SK-N-SH (cell line): Measurements from ENCODE around the gene FGG. TPM values are rescaled to one million over a fixed set of nuclear protein-coding genes. Genes with fewer than 3 reads are reported as not detected.

Experiments
- CTCF ChIA-PET: fragments of 300-600, 350-600 bp; formaldehyde crosslinking; extraction: SDS; loops from one replicate; lab custom pipeline; 2021; lab: Yijun Ruan, JAX
- POLR2A ChIA-PET: fragments of 350-600 bp; sonication (Branson Sonifier 250); formaldehyde crosslinking; extraction: SDS; loops from one replicate; lab custom pipeline; 2020; ENCODE audit warnings: antibody characterized with exemption, inconsistent platforms; lab: Yijun Ruan, JAX
- DNase-seq: peaks from one replicate; pipeline ENCODE4 v3.0.0; 2012
- H2AFZ ChIP-seq: fragments of 200-600 bp; sonication (generic); 2 replicates; pipeline ENCODE4 v1.8.1; 2016; ENCODE audit warnings: antibody characterized with exemption, mild to moderate bottlenecking, low read depth
- H3F3A ChIP-seq: fragments of 200-600 bp; sonication (generic); replicated peaks from 2 replicates; pipeline ENCODE3; 2016; ENCODE audit warnings: antibody characterized with exemption, mild to moderate bottlenecking; ENCODE audit not compliant: insufficient read depth
- H3K27ac ChIP-seq, 2 experiments: fragments of 200-500 bp in 1 of 2; fragments of 200-600 bp in 1 of 2; sonication (Bioruptor generic) in 1 of 2; sonication (generic), shearing (Covaris generic) in 1 of 2; 2 replicates each; pipeline versions ENCODE4 v1.5.1 to v1.6.1; 2014 to 2016; ENCODE audit warnings: low read depth in 2 of 2, inconsistent platforms in 1 of 2, low read length in 1 of 2, mild to moderate bottlenecking in 1 of 2, mixed read lengths in 1 of 2
- H3K27me3 ChIP-seq: fragments of 200-600 bp; sonication (generic), shearing (Covaris generic); 2 replicates; pipeline ENCODE4 v1.6.1; 2016; ENCODE audit warnings: mixed run types; ENCODE audit not compliant: insufficient read depth
- H3K36me3 ChIP-seq, 2 experiments: fragments of 200-500 bp in 1 of 2; fragments of 200-600 bp in 1 of 2; sonication (Bioruptor generic) in 1 of 2; sonication (generic) in 1 of 2; replicated peaks in 1 of 2; 2 replicates each; pipeline versions ENCODE3 to v1.5.1; 2014 to 2016; ENCODE audit warnings: low read length in 1 of 2, mild to moderate bottlenecking in 1 of 2; ENCODE audit not compliant: insufficient read depth in 2 of 2, control insufficient read depth in 1 of 2
- H3K4me1 ChIP-seq, 2 experiments: fragments of 200-500 bp in 1 of 2; fragments of 200-600 bp in 1 of 2; sonication (Bioruptor generic) in 1 of 2; sonication (generic), shearing (Covaris generic) in 1 of 2; 2 replicates each; pipeline versions ENCODE4 v1.5.1 to v1.6.1; 2014 to 2016; ENCODE audit warnings: low read depth in 1 of 2, low read length in 1 of 2, mixed run types in 1 of 2; ENCODE audit not compliant: insufficient read depth in 2 of 2, control insufficient read depth in 1 of 2
- H3K4me2 ChIP-seq: fragments of 200-600 bp; sonication (generic), shearing (Covaris generic); 2 replicates; pipeline ENCODE4 v1.6.1; 2017; ENCODE audit warnings: mixed run types
- H3K4me3 ChIP-seq, 2 experiments: fragments of 200-500 bp in 1 of 2; fragments of 200-600 bp in 1 of 2; sonication (Bioruptor generic) in 1 of 2; sonication (generic), shearing (Covaris generic) in 1 of 2; 2 replicates each; pipeline versions ENCODE4 v1.5.1 to v1.8.1; 2014 to 2016; ENCODE audit warnings: low read depth in 2 of 2, inconsistent platforms in 1 of 2, low read length in 1 of 2, mild to moderate bottlenecking in 1 of 2, mixed read lengths in 1 of 2, moderate library complexity in 1 of 2
- H3K79me2 ChIP-seq: fragments of 200-600 bp; sonication (generic); 2 replicates; pipeline ENCODE4 v1.8.1; 2017; ENCODE audit warnings: mild to moderate bottlenecking; ENCODE audit not compliant: insufficient read depth
- H3K9ac ChIP-seq: fragments of 200-600 bp; sonication (generic); 2 replicates; pipeline ENCODE4 v1.6.1; 2017; ENCODE audit warnings: mixed run types
- H3K9me2 ChIP-seq: fragments of 200-600 bp; sonication (generic); 2 replicates; pipeline ENCODE4 v1.6.1; 2017; ENCODE audit warnings: mixed run types
- H3K9me3 ChIP-seq: fragments of 200-600 bp; sonication (generic); 2 replicates; pipeline ENCODE4 v1.6.1; 2017; ENCODE audit warnings: mixed run types, mild to moderate bottlenecking, moderate library complexity
- H4K20me1 ChIP-seq: fragments of 200-600 bp; sonication (generic); 2 replicates; pipeline ENCODE4 v1.6.1; 2017; ENCODE audit warnings: mild to moderate bottlenecking, mixed run types; ENCODE audit not compliant: insufficient read depth
- CHD2 ChIP-seq: fragments of 150-350 bp; IDR thresholded peaks from 2 replicates; pipeline ENCODE4 v1.6.1; 2018; ENCODE audit warnings: low read length; ENCODE audit not compliant: partially characterized antibody
- FOXJ3 ChIP-seq: sonication (generic); formaldehyde crosslinking; IDR thresholded peaks from 2 replicates; pipeline ENCODE4 v1.5.1; 2020; ENCODE audit warnings: mild to moderate bottlenecking, missing genetic modification reagents
- FOXM1 ChIP-seq: IDR thresholded peaks from 2 replicates; pipeline ENCODE4 v1.4.0; 2012; ENCODE audit warnings: low read depth, mild to moderate bottlenecking
- MAX ChIP-seq: IDR thresholded peaks from 2 replicates; pipeline ENCODE4 v1.4.0; 2012; ENCODE audit warnings: low read depth
- MXI1 ChIP-seq: IDR thresholded peaks from 2 replicates; pipeline ENCODE4 v1.6.1; 2012; ENCODE audit warnings: mild to moderate bottlenecking, low read depth, low read length, improper control_type of control experiment
- NRF1 ChIP-seq: IDR thresholded peaks from 2 replicates; pipeline ENCODE4 v1.6.1; 2012; ENCODE audit warnings: low read depth, mild to moderate bottlenecking, low read length
- RAD21 ChIP-seq: IDR thresholded peaks from 2 replicates; pipeline ENCODE4 v1.6.1; 2012; ENCODE audit warnings: mild to moderate bottlenecking, low read length
- RCOR1 ChIP-seq: fragments of 150-350 bp; IDR thresholded peaks from 2 replicates; pipeline ENCODE4 v1.6.1; 2017; ENCODE audit warnings: antibody characterized with exemption, low read length
- RFX5 ChIP-seq: IDR thresholded peaks from 2 replicates; pipeline ENCODE4 v1.6.1; 2012; ENCODE audit warnings: mild to moderate bottlenecking, improper control_type of control experiment, low read length
- RXRA ChIP-seq: IDR thresholded peaks from 2 replicates; pipeline ENCODE4 v1.4.0; 2012; ENCODE audit warnings: low read depth, mild to moderate bottlenecking, borderline replicate concordance
- SIN3A ChIP-seq: IDR thresholded peaks from 2 replicates; pipeline ENCODE4 v1.6.1; 2012; ENCODE audit warnings: low read depth, mild to moderate bottlenecking, low read length, moderate library complexity, borderline replicate concordance
- TAF1 ChIP-seq: IDR thresholded peaks from 2 replicates; pipeline ENCODE4 v1.6.1; 2012; ENCODE audit warnings: low read depth, mild to moderate bottlenecking, low read length, moderate library complexity, borderline replicate concordance
- TCF12 ChIP-seq: IDR thresholded peaks from 2 replicates; pipeline ENCODE4 v1.4.0; 2012
- TEAD4 ChIP-seq: IDR thresholded peaks from 2 replicates; pipeline ENCODE4 v1.4.0; 2012; ENCODE audit warnings: mild to moderate bottlenecking, borderline replicate concordance; ENCODE audit not compliant: insufficient read depth
- YY1 ChIP-seq: IDR thresholded peaks from 2 replicates; pipeline ENCODE4 v1.4.0; 2012; ENCODE audit warnings: low read depth, mild to moderate bottlenecking
- ZBTB33 ChIP-seq: IDR thresholded peaks from 2 replicates; pipeline ENCODE4 v1.4.0; 2012; ENCODE audit warnings: low read depth, borderline replicate concordance
- WGBS: methylation state at CpG from one replicate; pipeline ENCODE4 v1.1.6; 2017; ENCODE audit warnings: low lambda C conversion rate; 5-methylcytosine and 5-hydroxymethylcytosine counted together
- polyA plus RNA-seq, 3 experiments: library from polyadenylated mRNA; depleted of rRNA; stranded (reverse); fragments of >200 nt; gene quantifications; 2 replicates each; pipeline ENCODE4 v1.2.3, GENCODE V29; 2012
- TF ChIP-seq, protein P1 (sequence below): fragments of 150-350 bp; IDR thresholded peaks from 2 replicates; pipeline ENCODE4 v1.6.1; 2017; ENCODE audit warnings: antibody characterized with exemption, low read length, low read depth, borderline replicate concordance
- TF ChIP-seq, protein P2 (sequence below): IDR thresholded peaks from 2 replicates; pipeline ENCODE4; 2012

Gene FGG
- polyA plus RNA-seq, 1 of the 3 experiments (the other 2 are of a cell fraction): not detected

- Histone ChIP-seq H3K79me2 (no peaks in the 10 kb centered on the region), H3K4me2 (no peak overlapping the region), H3K4me3 (no peak overlapping the region), H2AFZ (no peak overlapping the region), H3K9me2 (no peaks in the 10 kb centered on the region), H4K20me1 (no peaks in the 10 kb centered on the region), H3K27me3 (peaks cover 3% of the 10 kb centered on the region), H3F3A (no peaks in the 10 kb centered on the region), H3K36me3 (no peaks in the 10 kb centered on the region), H3K4me1 (no peaks in the 10 kb centered on the region), H3K9ac (no peak overlapping the region), H3K9me3 (no peaks in the 10 kb centered on the region), H3K27ac (no peak overlapping the region)
- POLR2A ChIA-PET: no interaction called here
- CTCF ChIA-PET: interaction anchor here (1.3 to 2.1 kb wide), 2 partner anchors 14 to 50 kb away, joined by 3 to 11 read pairs; no protein-coding TSS in a partner anchor
- DNase-seq: no peak
- TF ChIP-seq RAD21 (no peak), SIN3A (no peak), RXRA (no peak)
- 26% methylated on average over 5 of the region's 5 CpGs for WGBS
Measured at GRCh38 chr4:154573190-154573870, 39.1 kb downstream of the FGG start.

GRCh38 chr4:154569584-154569983, 42.9 kb downstream of the FGG start:
- Histone ChIP-seq H2AFZ (no peak overlapping the region), H4K20me1 (no peaks in the 10 kb centered on the region), H3K9me2 (no peaks in the 10 kb centered on the region), H3K4me1 (no peaks in the 10 kb centered on the region), H3K4me3 (no peak overlapping the region), H3F3A (no peaks in the 10 kb centered on the region), H3K4me2 (no peak overlapping the region)
- DNase-seq: no peak
- ChIA-PET CTCF (interaction anchor here (1.6 to 2.4 kb wide), 2 partner anchors 10 to 17 kb away, joined by 7 to 15 read pairs; no protein-coding TSS in a partner anchor), POLR2A (no interaction called here)
- 2% methylated on average over 5 of the region's 5 CpGs for WGBS
- TF ChIP-seq ZBTB33: no peak
- no peak for TF ChIP-seq RCOR1
- no peak for TF ChIP-seq TCF12
- TF ChIP-seq TAF1: no peak
- TF ChIP-seq, protein P1, sequence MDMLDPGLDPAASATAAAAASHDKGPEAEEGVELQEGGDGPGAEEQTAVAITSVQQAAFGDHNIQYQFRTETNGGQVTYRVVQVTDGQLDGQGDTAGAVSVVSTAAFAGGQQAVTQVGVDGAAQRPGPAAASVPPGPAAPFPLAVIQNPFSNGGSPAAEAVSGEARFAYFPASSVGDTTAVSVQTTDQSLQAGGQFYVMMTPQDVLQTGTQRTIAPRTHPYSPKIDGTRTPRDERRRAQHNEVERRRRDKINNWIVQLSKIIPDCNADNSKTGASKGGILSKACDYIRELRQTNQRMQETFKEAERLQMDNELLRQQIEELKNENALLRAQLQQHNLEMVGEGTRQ: no peak
- no peak for TF ChIP-seq FOXM1
- no peak for TF ChIP-seq MAX
- no peak for TF ChIP-seq RFX5
- no peak for TF ChIP-seq TEAD4
- TF ChIP-seq, protein P2, sequence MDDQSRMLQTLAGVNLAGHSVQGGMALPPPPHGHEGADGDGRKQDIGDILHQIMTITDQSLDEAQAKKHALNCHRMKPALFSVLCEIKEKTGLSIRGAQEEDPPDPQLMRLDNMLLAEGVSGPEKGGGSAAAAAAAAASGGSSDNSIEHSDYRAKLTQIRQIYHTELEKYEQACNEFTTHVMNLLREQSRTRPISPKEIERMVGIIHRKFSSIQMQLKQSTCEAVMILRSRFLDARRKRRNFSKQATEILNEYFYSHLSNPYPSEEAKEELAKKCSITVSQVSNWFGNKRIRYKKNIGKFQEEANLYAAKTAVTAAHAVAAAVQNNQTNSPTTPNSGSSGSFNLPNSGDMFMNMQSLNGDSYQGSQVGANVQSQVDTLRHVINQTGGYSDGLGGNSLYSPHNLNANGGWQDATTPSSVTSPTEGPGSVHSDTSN: no peak
- TF ChIP-seq RAD21: no peak
- TF ChIP-seq YY1: no peak
- TF ChIP-seq MXI1: no peak
- no peak for TF ChIP-seq CHD2
- TF ChIP-seq NRF1: no peak
- no peak for TF ChIP-seq FOXJ3 (CRISPR knock-in tag)
- TF ChIP-seq, all 33 proteins: peak for 0
- no peak overlapping the region for H3K27ac ChIP-seq
- H3K27me3 ChIP-seq: peaks cover 3% of the 10 kb centered on the region
- H3K79me2 ChIP-seq: no peaks in the 10 kb centered on the region
- H3K9me3 ChIP-seq: no peaks in the 10 kb centered on the region
- H3K36me3 ChIP-seq: no peaks in the 10 kb centered on the region
- no peak overlapping the region for H3K9ac ChIP-seq
